ENCODE measurements around the gene ALDH1L1.
"Not testable (repeated sequence)": the region's sequence is repeated elsewhere in the genome, so short reads cannot be mapped to it uniquely, and the experiment has no call there.

The ALDH1L1 gene

DNA sequence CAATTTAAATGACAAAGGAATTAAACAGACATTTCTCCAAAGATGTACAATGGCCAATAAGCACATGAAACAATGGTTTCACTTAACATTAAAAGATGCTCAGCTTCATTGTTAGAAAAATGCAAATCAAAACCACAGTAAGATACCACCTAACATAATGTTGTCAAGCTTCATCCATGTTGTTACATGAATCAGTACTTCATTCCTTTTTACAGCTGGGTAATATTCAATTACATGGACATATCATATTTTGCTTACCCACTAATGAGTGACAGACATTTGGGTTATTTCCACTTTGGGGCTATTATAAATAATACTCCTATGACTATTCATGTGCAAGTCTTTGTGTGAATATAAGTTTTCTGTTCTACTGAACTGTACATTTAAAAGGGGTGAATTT, 104.2 kb downstream of the ALDH1L1 start:
- Histone ChIP-seq H3K27ac (no peak overlapping the region), H3K79me2 (ENCODE audit: insufficient read depth, low read depth) (no peaks in the 10 kb centered on the region), H3K27me3 (ENCODE audit: insufficient read depth, low read depth) (no peaks in the 10 kb centered on the region), H3K9ac (no peak overlapping the region), H3K4me2 (no peak overlapping the region), H2AFZ (ENCODE audit: low read depth) (no peak overlapping the region), H3K4me3 (IDR thresholded peaks at IDR 0.05; ENCODE audit: insufficient read depth, low read depth, low read length) (no peak overlapping the region), H3K36me3 (ENCODE audit: insufficient read depth) (no peaks in the 10 kb centered on the region), H4K20me1 (ENCODE audit: insufficient read depth) (no peaks in the 10 kb centered on the region), H3K4me1 (ENCODE audit: low read depth, poor library complexity, severe bottlenecking) (no peaks in the 10 kb centered on the region)
- TF ChIP-seq, protein P1, sequence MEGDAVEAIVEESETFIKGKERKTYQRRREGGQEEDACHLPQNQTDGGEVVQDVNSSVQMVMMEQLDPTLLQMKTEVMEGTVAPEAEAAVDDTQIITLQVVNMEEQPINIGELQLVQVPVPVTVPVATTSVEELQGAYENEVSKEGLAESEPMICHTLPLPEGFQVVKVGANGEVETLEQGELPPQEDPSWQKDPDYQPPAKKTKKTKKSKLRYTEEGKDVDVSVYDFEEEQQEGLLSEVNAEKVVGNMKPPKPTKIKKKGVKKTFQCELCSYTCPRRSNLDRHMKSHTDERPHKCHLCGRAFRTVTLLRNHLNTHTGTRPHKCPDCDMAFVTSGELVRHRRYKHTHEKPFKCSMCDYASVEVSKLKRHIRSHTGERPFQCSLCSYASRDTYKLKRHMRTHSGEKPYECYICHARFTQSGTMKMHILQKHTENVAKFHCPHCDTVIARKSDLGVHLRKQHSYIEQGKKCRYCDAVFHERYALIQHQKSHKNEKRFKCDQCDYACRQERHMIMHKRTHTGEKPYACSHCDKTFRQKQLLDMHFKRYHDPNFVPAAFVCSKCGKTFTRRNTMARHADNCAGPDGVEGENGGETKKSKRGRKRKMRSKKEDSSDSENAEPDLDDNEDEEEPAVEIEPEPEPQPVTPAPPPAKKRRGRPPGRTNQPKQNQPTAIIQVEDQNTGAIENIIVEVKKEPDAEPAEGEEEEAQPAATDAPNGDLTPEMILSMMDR (conservative IDR thresholded peaks at IDR 0.05; ENCODE audit: low read depth, low read length): no peak

DNA sequence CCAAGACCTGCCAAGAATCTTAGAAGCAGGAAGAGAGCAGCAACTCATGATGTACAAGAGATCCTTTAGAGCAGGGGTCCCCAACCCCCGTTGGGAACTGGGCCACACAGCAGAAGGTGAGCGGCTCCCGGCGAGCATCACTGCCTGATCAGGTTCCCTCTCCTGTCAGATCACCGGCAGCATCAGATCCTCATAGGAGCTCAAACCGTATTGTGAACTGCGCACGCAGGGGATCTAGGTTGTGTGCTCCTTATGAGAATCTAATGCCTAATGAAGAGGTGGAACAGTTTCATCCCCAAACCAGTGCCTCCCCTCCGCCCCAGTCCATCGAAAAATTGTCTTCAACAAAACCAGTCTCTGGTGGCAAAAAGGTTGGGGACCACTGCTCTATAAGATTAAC, 110.2 kb downstream of the ALDH1L1 start:
- H2AFZ ChIP-seq (ENCODE audit: low read depth): no peak overlapping the region
- no peaks in the 10 kb centered on the region for H4K20me1 ChIP-seq (ENCODE audit: insufficient read depth)
- no peak overlapping the region for H3K9ac ChIP-seq
- H3K27me3 ChIP-seq (ENCODE audit: insufficient read depth, low read depth): no peaks in the 10 kb centered on the region
- H3K4me3 ChIP-seq (IDR thresholded peaks at IDR 0.05; ENCODE audit: insufficient read depth, low read depth, low read length): no peak overlapping the region
- TF ChIP-seq, protein P1 (conservative IDR thresholded peaks at IDR 0.05; ENCODE audit: low read depth, low read length): no peak
- no peaks in the 10 kb centered on the region for H3K36me3 ChIP-seq (ENCODE audit: insufficient read depth)
- H3K27ac ChIP-seq: no peak overlapping the region
- no peak overlapping the region for H3K4me2 ChIP-seq
- no peaks in the 10 kb centered on the region for H3K4me1 ChIP-seq (ENCODE audit: low read depth, poor library complexity, severe bottlenecking)
- no peaks in the 10 kb centered on the region for H3K79me2 ChIP-seq (ENCODE audit: insufficient read depth, low read depth)

DNA sequence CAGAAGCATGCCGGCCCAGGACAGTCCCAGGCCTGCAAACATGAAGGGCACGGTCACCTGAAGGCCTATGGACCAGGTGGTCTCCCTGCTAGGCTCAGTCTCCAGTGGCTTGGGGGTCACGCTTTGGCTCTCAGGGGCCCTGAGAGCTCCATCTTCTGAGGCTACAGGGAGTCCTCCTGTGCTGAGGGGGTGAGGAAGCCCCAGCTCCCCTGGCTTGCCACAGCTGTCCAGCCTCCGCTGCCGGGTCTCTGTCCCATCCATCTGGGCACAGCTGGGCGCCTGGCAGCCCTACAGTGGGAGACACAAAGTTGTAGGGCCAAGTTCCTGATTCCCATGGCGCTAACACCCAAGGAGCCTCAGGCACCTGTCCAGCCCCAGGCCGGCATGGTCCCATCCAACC, 112.4 kb downstream of the ALDH1L1 start:
- no peak overlapping the region for H3K9ac ChIP-seq
- no peaks in the 10 kb centered on the region for H3K4me1 ChIP-seq (ENCODE audit: low read depth, poor library complexity, severe bottlenecking)
- no peak overlapping the region for H3K4me3 ChIP-seq (IDR thresholded peaks at IDR 0.05; ENCODE audit: insufficient read depth, low read depth, low read length)
- no peak overlapping the region for H3K4me2 ChIP-seq
- no peaks in the 10 kb centered on the region for H3K27me3 ChIP-seq (ENCODE audit: insufficient read depth, low read depth)
- no peak overlapping the region for H3K27ac ChIP-seq
- H3K36me3 ChIP-seq (ENCODE audit: insufficient read depth): no peaks in the 10 kb centered on the region
- no peaks in the 10 kb centered on the region for H3K79me2 ChIP-seq (ENCODE audit: insufficient read depth, low read depth)
- H4K20me1 ChIP-seq (ENCODE audit: insufficient read depth): no peaks in the 10 kb centered on the region
- TF ChIP-seq, protein P1 (conservative IDR thresholded peaks at IDR 0.05; ENCODE audit: low read depth, low read length): no peak
- H2AFZ ChIP-seq (ENCODE audit: low read depth): no peak overlapping the region

DNA sequence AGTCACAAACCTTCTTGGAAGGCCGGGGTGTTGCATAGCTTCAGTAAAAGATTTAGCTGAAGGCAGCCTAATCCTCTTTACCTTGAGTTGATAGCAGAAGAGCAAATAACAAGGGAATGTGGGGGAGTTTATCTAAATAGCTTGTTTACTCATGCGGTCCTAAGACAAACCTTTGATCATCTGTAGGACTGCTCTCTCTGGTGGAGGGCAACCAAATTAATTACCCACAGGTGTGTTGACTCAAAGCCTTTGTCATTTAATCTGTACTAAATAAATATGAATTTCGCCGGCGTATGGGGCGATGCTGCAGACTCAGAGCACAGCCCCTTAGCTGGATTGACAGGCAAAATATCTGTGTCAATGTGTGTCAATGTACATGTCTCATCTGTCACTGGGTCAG, 113.7 kb downstream of the ALDH1L1 start:
- not testable (repeated sequence) for H3K27ac ChIP-seq; H3K36me3 ChIP-seq (ENCODE audit: insufficient read depth); H3K27me3 ChIP-seq (ENCODE audit: insufficient read depth, low read depth); H3K79me2 ChIP-seq (ENCODE audit: insufficient read depth, low read depth); H4K20me1 ChIP-seq (ENCODE audit: insufficient read depth); H2AFZ ChIP-seq (ENCODE audit: low read depth); H3K9ac ChIP-seq; H3K4me2 ChIP-seq; H3K4me3 ChIP-seq (IDR thresholded peaks at IDR 0.05; ENCODE audit: insufficient read depth, low read depth, low read length); H3K4me1 ChIP-seq (ENCODE audit: low read depth, poor library complexity, severe bottlenecking)

DNA sequence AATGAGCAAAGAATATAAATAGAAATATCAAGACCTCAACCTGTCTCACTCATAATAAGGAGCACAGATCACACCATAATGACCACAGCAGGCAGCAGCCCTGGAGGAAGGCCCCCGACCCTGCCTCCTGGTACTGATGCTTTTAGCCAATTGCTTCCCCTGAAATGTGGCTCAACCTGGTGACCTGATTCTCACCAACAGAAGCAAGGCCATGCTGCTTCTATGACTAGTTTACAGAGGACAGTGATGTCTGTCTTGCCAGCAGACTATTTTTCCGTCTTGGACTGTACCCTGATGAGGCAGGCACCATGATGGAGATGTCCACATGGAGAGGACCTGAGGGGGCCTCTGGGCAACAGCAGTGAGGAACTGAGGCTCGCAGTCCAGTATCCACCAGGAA, 114.5 kb downstream of the ALDH1L1 start:
- TF ChIP-seq, protein P1 (conservative IDR thresholded peaks at IDR 0.05; ENCODE audit: low read depth, low read length): no peak
- no peak overlapping the region for H3K9ac ChIP-seq
- no peak overlapping the region for H2AFZ ChIP-seq (ENCODE audit: low read depth)
- no peaks in the 10 kb centered on the region for H3K79me2 ChIP-seq (ENCODE audit: insufficient read depth, low read depth)
- no peaks in the 10 kb centered on the region for H3K27me3 ChIP-seq (ENCODE audit: insufficient read depth, low read depth)
- H3K4me3 ChIP-seq (IDR thresholded peaks at IDR 0.05; ENCODE audit: insufficient read depth, low read depth, low read length): no peak overlapping the region
- no peak overlapping the region for H3K27ac ChIP-seq
- no peaks in the 10 kb centered on the region for H3K4me1 ChIP-seq (ENCODE audit: low read depth, poor library complexity, severe bottlenecking)
- H3K36me3 ChIP-seq (ENCODE audit: insufficient read depth): no peaks in the 10 kb centered on the region
- no peak overlapping the region for H3K4me2 ChIP-seq
- H4K20me1 ChIP-seq (ENCODE audit: insufficient read depth): no peaks in the 10 kb centered on the region

All from KMS-11 (cell line).